Bone marrow (tissue), 2 donors: ENCODE data around the gene AKAP7.

Experiments used
- DNase-seq, 2 donors: peaks; one replicate each; lab custom pipeline; 2025; lab: John Stamatoyannopoulos, UW

The AKAP7 gene

GRCh38 chr6:131134220-131134979, 867 bp upstream of the AKAP7 start:
- DNase-seq, result no peak

GRCh38 chr6:131134980-131135243, 355 bp upstream of the AKAP7 start:
- no peak for DNase-seq

- DNase-seq, result no peak
Measured at GRCh38 chr6:131136021-131136786, 937 bp downstream of the AKAP7 start.

GRCh38 chr6:131139599-131139998, 4.3 kb downstream of the AKAP7 start:
- no peak for DNase-seq

GRCh38 chr6:131143319-131143718, 8.1 kb downstream of the AKAP7 start:
- no peak for DNase-seq

- no peak for DNase-seq
Measured at GRCh38 chr6:131146865-131147264, 11.6 kb downstream of the AKAP7 start.

GRCh38 chr6:131156411-131156810, 21.1 kb downstream of the AKAP7 start:
- DNase-seq, result no peak

GRCh38 chr6:131159578-131159977, 24.3 kb downstream of the AKAP7 start:
- no peak for DNase-seq

GRCh38 chr6:131160254-131160758, 25.0 kb downstream of the AKAP7 start:
- no peak for DNase-seq

- DNase-seq, result no peak
Measured at GRCh38 chr6:131161987-131162386, 26.7 kb downstream of the AKAP7 start.

- no peak for DNase-seq
Measured at GRCh38 chr6:131163886-131164285, 28.6 kb downstream of the AKAP7 start.

GRCh38 chr6:131164506-131164905, 29.2 kb downstream of the AKAP7 start:
- DNase-seq, result no peak

GRCh38 chr6:131167773-131168172, 32.5 kb downstream of the AKAP7 start:
- DNase-seq, result no peak

GRCh38 chr6:131169613-131170012, 34.3 kb downstream of the AKAP7 start:
- DNase-seq, result no peak

GRCh38 chr6:131172222-131172621, 37.0 kb downstream of the AKAP7 start:
- no peak for DNase-seq

- no peak for DNase-seq
Measured at GRCh38 chr6:131173680-131174079, 38.4 kb downstream of the AKAP7 start.

GRCh38 chr6:131175564-131175963, 40.3 kb downstream of the AKAP7 start:
- no peak for DNase-seq

GRCh38 chr6:131177996-131178395, 42.7 kb downstream of the AKAP7 start:
- DNase-seq, result no peak

- DNase-seq, result peak in 1 of 2 donors; percentile 64
Measured at GRCh38 chr6:131182991-131183425, 47.7 kb downstream of the AKAP7 start.

GRCh38 chr6:131183427-131184095, 48.3 kb downstream of the AKAP7 start:
- DNase-seq, result no peak

- no peak for DNase-seq
Measured at GRCh38 chr6:131191590-131191989, 56.3 kb downstream of the AKAP7 start.

GRCh38 chr6:131197716-131198115, 62.4 kb downstream of the AKAP7 start:
- no peak for DNase-seq
